Ramos (cell line): ENCODE results near the gene FOXC1.

Experiments
- in situ Hi-C: fragments of 300-500 bp; cut with MboI; formaldehyde crosslinking; loops from one replicate; pipeline ENCODE4 v1.14.3; 2022; ENCODE audit warnings: low sequenced_read_pairs; ENCODE audit not compliant: unreplicated experiment

FOXC1 gene

GRCh38 chr6:1662534-1662933 is 52.8 kb downstream of the FOXC1 start:
- in situ Hi-C loops, result no loop called here
